HG03520 (cell line): ENCODE data around the gene STPG3.
"Not testable (repeated sequence)": the region's sequence is repeated elsewhere in the genome, so short reads cannot be mapped to it uniquely, and the experiment has no call there.

Source experiments
- ATAC-seq: cut with Tn5 transposase; IDR thresholded peaks from one replicate; pipeline ENCODE4 v1.9.1; 2021; ENCODE audit warnings: mild to moderate bottlenecking, moderate library complexity; ENCODE audit not compliant: unreplicated experiment

STPG3 gene

GRCh38 chr9:137244486-137245449 is 6.3 kb upstream of the STPG3 start:
- ATAC-seq: no peak

- ATAC-seq: no peak
Measured at GRCh38 chr9:137245450-137246421, 5.3 kb upstream of the STPG3 start.

- no peak for ATAC-seq
Measured at GRCh38 chr9:137247135-137247915, 3.8 kb upstream of the STPG3 start.

- ATAC-seq: no peak
Measured at GRCh38 chr9:137247916-137248175, 3.2 kb upstream of the STPG3 start.

GRCh38 chr9:137250329-137251193 is 525 bp upstream of the STPG3 start:
- ATAC-seq: no peak

- no peak for ATAC-seq
Measured at GRCh38 chr9:137251490-137252268, 593 bp downstream of the STPG3 start.

- ATAC-seq: no peak
Measured at GRCh38 chr9:137252555-137253506, 1.7 kb downstream of the STPG3 start.

GRCh38 chr9:137253717-137254623 is 2.9 kb downstream of the STPG3 start:
- ATAC-seq: no peak

- peak; percentile 64 for ATAC-seq
Measured at GRCh38 chr9:137254624-137255447, 3.8 kb downstream of the STPG3 start, which contains the start of gene NELFB. Gene NELFB, plus strand, starts transcription at chr9:137255327.

- ATAC-seq: no peak
Measured at GRCh38 chr9:137255448-137256114, 4.5 kb downstream of the STPG3 start.

- no peak for ATAC-seq
Measured at GRCh38 chr9:137256362-137256761, 5.3 kb downstream of the STPG3 start.

- ATAC-seq: no peak
Measured at GRCh38 chr9:137256856-137257255, 5.8 kb downstream of the STPG3 start.

GRCh38 chr9:137262173-137262908 is 11.3 kb downstream of the STPG3 start:
- ATAC-seq: not testable (repeated sequence)

- no peak for ATAC-seq
Measured at GRCh38 chr9:137262909-137263285, 11.8 kb downstream of the STPG3 start.

- no peak for ATAC-seq
Measured at GRCh38 chr9:137263506-137263905, 12.4 kb downstream of the STPG3 start.
